Colonic mucosa (tissue), 4 donors: ENCODE data around the gene ZACN. TPM values are rescaled to one million over a fixed set of nuclear protein-coding genes. Genes with fewer than 3 reads are reported as not detected.

Source experiments
- DNase-seq: peaks from one replicate; pipeline ENCODE4 v3.0.0-alpha.2; 2020
- H3K27ac ChIP-seq: fragments of 200-600 bp; one replicate; pipeline ENCODE4 v1.8.0; 2021
- H3K27me3 ChIP-seq: fragments of 200-600 bp; one replicate; pipeline ENCODE4 v1.8.0; 2021
- H3K36me3 ChIP-seq: fragments of 200-600 bp; one replicate; pipeline ENCODE4 v1.8.0; 2021
- H3K4me1 ChIP-seq: fragments of 200-600 bp; one replicate; pipeline ENCODE4 v1.8.0; 2021; ENCODE audit warnings: mild to moderate bottlenecking
- H3K4me3 ChIP-seq: fragments of 200-600 bp; one replicate; pipeline ENCODE4 v1.8.0; 2021
- H3K9ac ChIP-seq, 2 donors: one replicate each; pipeline ENCODE4 v1.7.0; 2013; ENCODE audit warnings: control low read depth in 2 of 2, low read depth in 2 of 2, low read length in 2 of 2
- H3K9me3 ChIP-seq: fragments of 200-600 bp; one replicate; pipeline ENCODE4 v1.8.0; 2021
- CTCF ChIP-seq: fragments of 200-600 bp; IDR thresholded peaks from one replicate; pipeline ENCODE4 v1.8.0; 2022; ENCODE audit warnings: antibody characterized with exemption, mild to moderate bottlenecking
- intact Hi-C: fragments of 100-400 bp; cut with DNase I; formaldehyde crosslinking; loops from one replicate; pipeline ENCODE4 v1.14.1; 2022
- total RNA-seq, 2 donors: library from RNA; stranded (reverse); fragmentation: NEBNext Ultra II Directional in 1 of 2; extraction: Animal tissue kit (Norgen Biotek cat#: 25700) in 1 of 2; gene quantifications; one replicate each; pipeline ENCODE4 v1.2.1, GENCODE V29; 2021
- donor health status: healthy.
- donor health status: DM: no; HTN: no; CAD: no.
- donor health status: DM: no; HTN: no; CAD: no.

ZACN gene
- total RNA-seq, 2 donors from 2014 or later, result not detected

- intact Hi-C loops, result loop anchor here (2.0 to 5.0 kb wide), 2 partner anchors 63 to 161 kb away; no protein-coding TSS in a partner anchor
These were observed 40.7 kb downstream of the ZACN start for GRCh38 chr17:76119409-76120371.

GRCh38 chr17:76120658-76121008, 41.7 kb downstream of the ZACN start:
- intact Hi-C loops, result loop anchor here (2.0 to 5.0 kb wide), 2 partner anchors 62 to 160 kb away; no protein-coding TSS in a partner anchor
- Histone ChIP-seq H3K9me3 (no peaks in the 10 kb centered on the region), H3K36me3 (no peaks in the 10 kb centered on the region), H3K4me3 (no peak overlapping the region), H3K4me1 (no peaks in the 10 kb centered on the region), H3K9ac (no peak overlapping the region), H3K27ac (no peak overlapping the region), H3K27me3 (no peaks in the 10 kb centered on the region)
- no peak for TF ChIP-seq CTCF
- no peak for DNase-seq

More at GRCh38 chr17:76119409-76120371, 40.7 kb downstream of the ZACN start:
- no peak for TF ChIP-seq CTCF
- H3K4me3 ChIP-seq, result no peak overlapping the region
- H3K36me3 ChIP-seq, result no peaks in the 10 kb centered on the region
- no peaks in the 10 kb centered on the region for H3K9me3 ChIP-seq
- H3K27me3 ChIP-seq, result no peaks in the 10 kb centered on the region
- H3K9ac ChIP-seq, result no peak overlapping the region
- no peaks in the 10 kb centered on the region for H3K4me1 ChIP-seq
- DNase-seq, result no peak
- H3K27ac ChIP-seq, result no peak overlapping the region

- H3K4me1 ChIP-seq, result no peaks in the 10 kb centered on the region
- DNase-seq, result peak; percentile 19
- H3K4me3 ChIP-seq, result peak overlapping the region; percentile 35
- H3K27me3 ChIP-seq, result no peaks in the 10 kb centered on the region
- no peaks in the 10 kb centered on the region for H3K36me3 ChIP-seq
- no peaks in the 10 kb centered on the region for H3K9me3 ChIP-seq
- no peak overlapping the region for H3K27ac ChIP-seq
- intact Hi-C loops, result loop anchor here (2.0 to 5.0 kb wide), 2 partner anchors 60 to 159 kb away; no protein-coding TSS in a partner anchor
- H3K9ac ChIP-seq, result peak overlapping the region in 1 of 2 donors; percentile 57
- TF ChIP-seq CTCF, result no peak
These were observed 43.0 kb downstream of the ZACN start for GRCh38 chr17:76121932-76122430.

GRCh38 chr17:76122431-76123190, 43.6 kb downstream of the ZACN start:
- intact Hi-C loops, result loop anchor here (5.0 kb wide), 1 partner anchor 60 kb away; no protein-coding TSS in a partner anchor
- Histone ChIP-seq H3K27ac (no peak overlapping the region), H3K9me3 (no peaks in the 10 kb centered on the region), H3K27me3 (no peaks in the 10 kb centered on the region), H3K4me1 (no peaks in the 10 kb centered on the region), H3K36me3 (no peaks in the 10 kb centered on the region), H3K4me3 (no peak overlapping the region), H3K9ac (no peak overlapping the region)
- no peak for TF ChIP-seq CTCF
- DNase-seq, result no peak

GRCh38 chr17:76123191-76123499, 44.2 kb downstream of the ZACN start:
- no peaks in the 10 kb centered on the region for H3K9me3 ChIP-seq
- H3K4me1 ChIP-seq, result no peaks in the 10 kb centered on the region
- intact Hi-C loops, result loop anchor here (5.0 kb wide), 1 partner anchor 59 kb away; no protein-coding TSS in a partner anchor
- no peak overlapping the region for H3K9ac ChIP-seq
- no peaks in the 10 kb centered on the region for H3K36me3 ChIP-seq
- DNase-seq, result no peak
- no peak overlapping the region for H3K27ac ChIP-seq
- no peak for TF ChIP-seq CTCF
- H3K4me3 ChIP-seq, result no peak overlapping the region
- H3K27me3 ChIP-seq, result no peaks in the 10 kb centered on the region
